MCF 10A (cell line): ENCODE data around the gene CDC25A. TPM values are rescaled to one million over a fixed set of nuclear protein-coding genes. Genes with fewer than 3 reads are reported as not detected.

ENCODE experiments used
- BruUV-seq: library from RNA; stranded (reverse); fragments of 400-500 nt; replicated peaks from 2 replicates; lab custom pipeline; 2021; lab: Mats Ljungman, UMichigan
- CTCF ChIA-PET: fragments of 300-600 bp; sonication (Branson Sonifier 250); formaldehyde crosslinking; extraction: SDS; loops from one replicate; lab custom pipeline; 2021; ENCODE audit warnings: antibody characterized with exemption, inconsistent platforms; lab: Yijun Ruan, JAX
- POLR2A ChIA-PET: fragments of 300-600, 350-650 bp; sonication (Branson Sonifier 250); formaldehyde crosslinking; extraction: SDS; loops from one replicate; lab custom pipeline; 2020; ENCODE audit warnings: antibody characterized with exemption, inconsistent platforms; lab: Yijun Ruan, JAX
- DNase-seq: peaks from one replicate; pipeline ENCODE4 v3.0.0-alpha.2; 2018; ENCODE audit not compliant: unreplicated experiment
- H3K27ac Mint-ChIP-seq: one replicate; pipeline ENCODE4 v1.8.0; 2022; ENCODE audit warnings: mild to moderate bottlenecking, low read depth, mixed read lengths; ENCODE audit not compliant: unreplicated experiment
- H3K27me3 Mint-ChIP-seq: one replicate; pipeline ENCODE4 v1.8.0; 2022; ENCODE audit warnings: mixed read lengths; ENCODE audit not compliant: insufficient read depth, unreplicated experiment
- H3K36me3 Mint-ChIP-seq: one replicate; pipeline ENCODE4 v1.8.0; 2022; ENCODE audit warnings: mild to moderate bottlenecking, moderate library complexity, mixed read lengths; ENCODE audit not compliant: insufficient read depth, unreplicated experiment
- H3K4me1 Mint-ChIP-seq: one replicate; pipeline ENCODE4 v1.8.0; 2022; ENCODE audit warnings: mixed read lengths; ENCODE audit not compliant: insufficient read depth, unreplicated experiment
- H3K4me3 Mint-ChIP-seq: one replicate; pipeline ENCODE4 v1.8.0; 2022; ENCODE audit warnings: mild to moderate bottlenecking, moderate library complexity, mixed read lengths; ENCODE audit not compliant: unreplicated experiment
- H3K9me3 Mint-ChIP-seq: one replicate; pipeline ENCODE4 v1.8.0; 2022; ENCODE audit warnings: mixed read lengths; ENCODE audit not compliant: unreplicated experiment
- CTCF ChIP-seq: fragments of 200-600 bp; IDR thresholded peaks from one replicate; pipeline ENCODE4 v1.8.0; 2022; ENCODE audit warnings: antibody characterized with exemption, mild to moderate bottlenecking; ENCODE audit not compliant: unreplicated experiment
- intact Hi-C: fragments of 100-400 bp; cut with micrococcal nuclease; formaldehyde crosslinking; loops from 2 replicates; pipeline ENCODE4 v1.14.1; 2022
- total RNA-seq: library from RNA; stranded (reverse); gene quantifications from 2 replicates; pipeline ENCODE4 v1.2.3, GENCODE V29; 2022

The CDC25A gene
- total RNA-seq, 1 experiment from 2014 or later, result 8.6 TPM

GRCh38 chr3:48180531-48181253 is 7.5 kb downstream of the CDC25A start:
- no peak for TF ChIP-seq CTCF
- Mint-ChIP-seq H3K4me1 (no peaks in the 10 kb centered on the region), H3K27me3 (no peaks in the 10 kb centered on the region), H3K4me3 (no peak overlapping the region), H3K27ac (peak overlapping the region; percentile 35), H3K36me3 (peaks cover 53% of the 10 kb centered on the region), H3K9me3 (no peaks in the 10 kb centered on the region)
- intact Hi-C loops, result no loop called here
- no TSS peak for BruUV-seq
- CTCF ChIA-PET, result interaction anchor here (1.0 kb wide), 1 partner anchor 21 kb away, joined by 4 read pairs; no protein-coding TSS in a partner anchor
- no peak for DNase-seq
- POLR2A ChIA-PET, result no interaction called here

GRCh38 chr3:48180021-48180420 is 8.2 kb downstream of the CDC25A start:
- no peak for TF ChIP-seq CTCF
- Mint-ChIP-seq H3K27ac (peak overlapping the region; percentile 35), H3K9me3 (no peaks in the 10 kb centered on the region), H3K27me3 (no peaks in the 10 kb centered on the region), H3K36me3 (peaks cover 51% of the 10 kb centered on the region), H3K4me1 (no peaks in the 10 kb centered on the region), H3K4me3 (no peak overlapping the region)
- BruUV-seq, result no TSS peak
- intact Hi-C loops, result no loop called here
- POLR2A ChIA-PET, result no interaction called here
- CTCF ChIA-PET, result interaction anchor here (1.0 kb wide), 1 partner anchor 20 kb away, joined by 4 read pairs; no protein-coding TSS in a partner anchor
- no peak for DNase-seq

GRCh38 chr3:48178072-48178471 is 10.1 kb downstream of the CDC25A start:
- Mint-ChIP-seq H3K4me1 (no peaks in the 10 kb centered on the region), H3K36me3 (peaks cover 63% of the 10 kb centered on the region), H3K4me3 (no peak overlapping the region), H3K27me3 (no peaks in the 10 kb centered on the region), H3K9me3 (no peaks in the 10 kb centered on the region), H3K27ac (no peak overlapping the region)
- CTCF ChIA-PET, result interaction anchor here (0.5 kb wide), 1 partner anchor 371 kb away, joined by 3 read pairs; no protein-coding TSS in a partner anchor
- TF ChIP-seq CTCF, result no peak
- no TSS peak for BruUV-seq
- POLR2A ChIA-PET, result interaction anchor here (2.3 kb wide), 1 partner anchor 10 kb away, joined by 6 read pairs; the partner anchor contains the start of gene CDC25A
- DNase-seq, result no peak
- intact Hi-C loops, result no loop called here

GRCh38 chr3:48157950-48158376 is 30.3 kb downstream of the CDC25A start:
- peak; percentile 59 for TF ChIP-seq CTCF
- intact Hi-C loops, result loop anchor here (5.0 kb wide), 1 partner anchor 636 kb away; no protein-coding TSS in a partner anchor
- DNase-seq, result peak; percentile 35
- H3K4me1 Mint-ChIP-seq, result peaks cover 17% of the 10 kb centered on the region
- ChIA-PET POLR2A (interaction anchor here (0.6 to 1.3 kb wide), 3 partner anchors 15 to 277 kb away, joined by 3 to 4 read pairs (median 3); no protein-coding TSS in a partner anchor), CTCF (interaction anchor here (0.6 to 1.3 kb wide), 12 partner anchors 9 to 493 kb away, joined by 3 to 8 read pairs (median 3); partner anchors contain the start of gene CAMP)
- H3K4me3 Mint-ChIP-seq, result no peak overlapping the region
- BruUV-seq, result no TSS peak
- no peaks in the 10 kb centered on the region for H3K9me3 Mint-ChIP-seq
- no peak overlapping the region for H3K27ac Mint-ChIP-seq
- peaks cover 30% of the 10 kb centered on the region for H3K36me3 Mint-ChIP-seq
- no peaks in the 10 kb centered on the region for H3K27me3 Mint-ChIP-seq
